Thymus (tissue), 11 donors: ENCODE data around the gene SCD5. TPM values are rescaled to one million over a fixed set of nuclear protein-coding genes. Genes with fewer than 3 reads are reported as not detected.
"Not testable (repeated sequence)": the region's sequence is repeated elsewhere in the genome, so short reads cannot be mapped to it uniquely, and the experiment has no call there.

Experiments used
- DNase-seq, 9 donors: peaks; one replicate each; pipeline ENCODE4 v3.0.0-alpha.2; 2013; ENCODE audit warnings: low spot score in 9 of 9, low read depth in 6 of 9, missing footprints in 1 of 9
- H3K27ac ChIP-seq, 2 donors: one replicate each; pipeline ENCODE4 v1.5.1; 2013; ENCODE audit warnings: control low read depth in 1 of 2, low read depth in 1 of 2, low read length in 1 of 2, mild to moderate bottlenecking in 1 of 2, moderate library complexity in 1 of 2
- H3K27me3 ChIP-seq, 2 donors: one replicate each; pipeline ENCODE4 v1.5.1; 2013; ENCODE audit warnings: low read length in 1 of 2; ENCODE audit not compliant: control insufficient read depth in 2 of 2, insufficient read depth in 1 of 2
- H3K36me3 ChIP-seq, 2 donors: one replicate each; pipeline ENCODE4 v1.5.1; 2013; ENCODE audit warnings: low read length in 1 of 2, mild to moderate bottlenecking in 1 of 2, moderate library complexity in 1 of 2; ENCODE audit not compliant: control insufficient read depth in 2 of 2, insufficient read depth in 2 of 2
- H3K4me1 ChIP-seq, 2 donors: one replicate each; pipeline ENCODE4 v1.5.1; 2013; ENCODE audit warnings: low read length in 2 of 2; ENCODE audit not compliant: control insufficient read depth in 2 of 2, insufficient read depth in 2 of 2
- H3K4me3 ChIP-seq, 2 donors: one replicate each; pipeline ENCODE4 v1.5.1; 2013; ENCODE audit warnings: low read length in 2 of 2, control low read depth in 1 of 2, mild to moderate bottlenecking in 1 of 2
- H3K9me3 ChIP-seq, 2 donors: one replicate each; pipeline ENCODE4 v1.5.1; 2013; ENCODE audit warnings: low read length in 1 of 2, mild to moderate bottlenecking in 1 of 2; ENCODE audit not compliant: control insufficient read depth in 2 of 2, insufficient read depth in 1 of 2
- WGBS: extraction: QIAGEN DNeasy Blood & Tissue Kit; methylation state at CpG from one replicate; pipeline ENCODE4 v1.1.7; 2013; 5-methylcytosine and 5-hydroxymethylcytosine counted together
- polyA plus RNA-seq: library from polyadenylated mRNA; stranded (reverse); fragments of 200-250 nt; gene quantifications from one replicate; pipeline ENCODE4 v1.2.3, GENCODE V29; 2013
- total RNA-seq: library from RNA; stranded (reverse); fragments of 120-200 nt; gene quantifications from one replicate; pipeline ENCODE4 v1.2.4, GENCODE V29; 2013
- donor health status: healthy.

Gene SCD5
- total and polyA plus RNA-seq, 2 donors = 6.5 to 20.1 TPM

DNA sequence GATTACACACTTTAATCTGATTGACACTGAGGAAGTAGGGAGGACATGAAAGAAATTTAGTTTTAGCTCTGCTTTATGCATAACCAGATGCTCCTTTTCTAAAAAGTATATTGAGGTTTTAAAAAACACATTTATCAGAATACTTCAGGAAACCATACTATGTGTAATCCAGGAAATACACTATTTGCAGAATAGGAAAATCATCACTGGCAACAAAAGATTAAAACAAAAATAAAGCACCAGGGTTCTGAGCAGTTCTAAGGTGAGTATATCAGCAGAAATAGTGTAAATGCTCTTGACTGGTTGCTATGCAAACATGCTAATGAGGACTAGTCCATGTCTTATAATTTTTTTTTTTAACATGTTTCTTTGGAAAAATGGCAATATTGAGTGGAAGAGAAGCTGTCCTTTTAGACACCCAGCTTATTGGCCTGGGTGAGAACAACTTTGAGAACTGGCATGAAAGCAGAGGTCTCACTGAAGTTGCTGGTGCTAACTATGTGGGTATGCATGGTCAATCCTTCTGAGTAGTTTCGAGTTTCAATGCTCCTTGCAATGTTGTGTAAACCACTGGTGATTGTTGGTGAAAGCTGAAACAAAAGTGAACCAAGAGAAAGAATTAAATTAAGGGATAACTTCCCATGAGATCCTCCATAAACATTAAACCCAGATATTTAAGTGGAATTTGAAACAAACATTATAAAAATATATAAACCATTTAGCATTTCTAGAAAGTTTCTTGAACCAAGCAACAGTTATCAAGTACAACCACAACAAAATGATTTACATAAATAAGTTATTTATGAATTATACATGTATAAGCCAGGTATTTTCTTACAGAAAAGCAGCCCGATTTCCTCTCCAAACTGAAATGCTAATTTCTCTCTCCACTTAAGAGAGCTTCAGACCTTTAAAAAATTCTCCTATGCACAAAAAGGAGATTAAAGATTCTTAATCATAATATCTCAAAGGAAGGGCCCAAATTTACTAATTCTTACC lies 20.4 kb upstream of the SCD5 start:
- Histone ChIP-seq H3K36me3 (peaks cover 15 to 46% of the 10 kb centered on the region in 2 donors), H3K9me3 (no peaks in the 10 kb centered on the region), H3K4me3 (no peak overlapping the region), H3K27ac (no peak overlapping the region), H3K27me3 (no peaks in the 10 kb centered on the region), H3K4me1 (no peaks in the 10 kb centered on the region)
- 96% methylated on average over 2 of the region's 2 CpGs for WGBS
- no peak for DNase-seq

DNA sequence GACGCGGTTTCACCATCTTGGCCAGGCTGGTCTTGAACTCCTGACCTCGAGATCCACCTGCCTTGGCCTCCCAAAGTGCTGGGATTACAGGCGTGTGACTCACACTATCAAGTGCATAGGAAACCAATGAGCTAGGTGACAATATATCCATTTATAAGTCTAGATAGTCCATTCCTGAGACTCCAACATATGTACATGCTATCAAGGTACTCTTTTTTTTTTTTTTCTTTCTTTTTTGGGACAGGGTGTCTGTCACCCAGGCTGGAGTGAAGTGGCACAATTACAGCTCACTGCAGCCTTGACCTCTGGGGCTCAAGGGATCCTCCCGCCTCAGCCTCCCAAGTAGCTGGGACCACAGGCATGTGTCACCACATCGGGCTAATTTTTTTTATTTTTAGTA lies 18.3 kb upstream of the SCD5 start:
- H3K4me1 ChIP-seq, H3K4me3 ChIP-seq, H3K27me3 ChIP-seq, DNase-seq, H3K27ac ChIP-seq, H3K9me3 ChIP-seq: not testable (repeated sequence)
- peaks cover 7 to 28% of the 10 kb centered on the region in 2 donors for H3K36me3 ChIP-seq
- WGBS = over 99% methylated on average over 6 of the region's 6 CpGs

- Histone ChIP-seq H3K4me1 (no peaks in the 10 kb centered on the region), H3K9me3 (no peaks in the 10 kb centered on the region), H3K27ac (no peak overlapping the region), H3K4me3 (no peak overlapping the region), H3K36me3 (peaks cover 3 to 6% of the 10 kb centered on the region in 2 donors), H3K27me3 (no peaks in the 10 kb centered on the region)
- WGBS = 98% methylated on average over 1 of the region's 1 CpG
- DNase-seq = no peak
These were observed 15.4 kb upstream of the SCD5 start for GRCh38 chr4:82814034-82814433.

GRCh38 chr4:82811838-82812341 lies 13.3 kb upstream of the SCD5 start:
- no peaks in the 10 kb centered on the region for H3K9me3 ChIP-seq
- no peak overlapping the region for H3K27ac ChIP-seq
- H3K27me3 ChIP-seq = no peaks in the 10 kb centered on the region
- WGBS = 52% methylated on average over 6 of the region's 6 CpGs
- H3K4me3 ChIP-seq = no peak overlapping the region
- H3K4me1 ChIP-seq = no peaks in the 10 kb centered on the region
- no peak for DNase-seq
- peaks cover 0 to 3% of the 10 kb centered on the region in 2 donors for H3K36me3 ChIP-seq

DNA sequence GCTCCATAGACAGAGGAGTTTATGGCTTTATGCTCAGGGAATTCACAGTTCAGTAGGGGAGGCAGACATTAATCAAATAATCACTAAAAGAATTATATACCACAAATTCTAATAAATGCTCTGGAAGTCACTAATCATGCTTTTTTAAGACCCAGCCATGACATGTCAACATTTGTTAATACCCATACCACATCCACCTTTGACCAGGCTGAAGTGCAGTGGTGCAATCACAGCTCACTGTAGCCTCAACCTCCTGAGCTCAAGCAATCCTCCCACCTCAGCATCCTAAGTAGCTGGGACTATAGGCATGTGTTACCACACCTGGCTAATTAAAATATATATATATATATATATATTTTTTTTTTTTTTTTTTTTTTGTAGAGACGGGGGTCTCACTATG lies 12.8 kb upstream of the SCD5 start:
- H3K27me3 ChIP-seq = no peaks in the 10 kb centered on the region
- no peak for DNase-seq
- no peak overlapping the region for H3K27ac ChIP-seq
- peaks cover 0 to 3% of the 10 kb centered on the region in 2 donors for H3K36me3 ChIP-seq
- H3K4me1 ChIP-seq = no peaks in the 10 kb centered on the region
- no peaks in the 10 kb centered on the region for H3K9me3 ChIP-seq
- 93% methylated on average over 1 of the region's 1 CpG for WGBS
- H3K4me3 ChIP-seq = no peak overlapping the region

- H3K4me3 ChIP-seq = no peak overlapping the region
- WGBS = 91% methylated on average over 4 of the region's 4 CpGs
- DNase-seq = no peak
These were observed 11.6 kb upstream of the SCD5 start for GRCh38 chr4:82810176-82810575.

GRCh38 chr4:82809619-82810018 lies 11.0 kb upstream of the SCD5 start:
- Histone ChIP-seq H3K4me1 (no peaks in the 10 kb centered on the region), H3K9me3 (no peaks in the 10 kb centered on the region), H3K36me3 (peaks cover 0 to under 1% of the 10 kb centered on the region in 2 donors), H3K4me3 (no peak overlapping the region), H3K27ac (no peak overlapping the region), H3K27me3 (no peaks in the 10 kb centered on the region)
- no peak for DNase-seq

More at GRCh38 chr4:82810176-82810575, 11.6 kb upstream of the SCD5 start:
- Histone ChIP-seq H3K4me1 (no peaks in the 10 kb centered on the region), H3K27me3 (no peaks in the 10 kb centered on the region), H3K36me3 (peaks cover 0 to 3% of the 10 kb centered on the region in 2 donors), H3K27ac (no peak overlapping the region), H3K9me3 (no peaks in the 10 kb centered on the region)

DNA sequence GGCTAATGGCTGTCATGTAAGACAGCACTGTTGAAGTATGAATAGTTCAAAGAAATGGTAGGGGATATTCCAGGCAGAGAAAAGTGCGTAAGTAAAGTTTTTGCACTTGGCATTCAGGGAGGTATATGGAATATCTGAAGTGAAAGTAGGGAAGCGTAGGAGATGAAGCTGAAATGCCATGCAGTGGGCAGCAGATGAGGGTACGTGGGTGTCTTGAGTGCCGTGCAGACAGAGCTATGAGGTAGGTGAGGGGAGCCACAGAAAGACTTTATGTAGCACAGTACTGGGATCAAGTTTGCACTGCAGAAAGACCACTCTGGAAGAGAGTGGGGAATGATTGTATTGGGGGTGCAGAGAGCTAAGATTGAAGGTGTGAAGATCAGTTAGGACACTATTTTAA lies 5.2 kb upstream of the SCD5 start:
- Histone ChIP-seq H3K9me3 (no peaks in the 10 kb centered on the region), H3K36me3 (no peaks in the 10 kb centered on the region), H3K4me1 (peaks cover 7 to 15% of the 10 kb centered on the region in 2 donors), H3K27ac (no peak overlapping the region), H3K27me3 (peaks cover 0 to 17% of the 10 kb centered on the region in 2 donors), H3K4me3 (no peak overlapping the region)
- WGBS = 96% methylated on average over 4 of the region's 4 CpGs
- no peak for DNase-seq

- no peak for DNase-seq
- Histone ChIP-seq H3K27ac (no peak overlapping the region), H3K4me1 (peaks cover 7 to 16% of the 10 kb centered on the region in 2 donors), H3K36me3 (no peaks in the 10 kb centered on the region), H3K27me3 (peaks cover 0 to 26% of the 10 kb centered on the region in 2 donors), H3K9me3 (no peaks in the 10 kb centered on the region), H3K4me3 (no peak overlapping the region)
- WGBS = 90% methylated on average over 2 of the region's 2 CpGs
These were observed 4.3 kb upstream of the SCD5 start for GRCh38 chr4:82802911-82803310.
